H1 (cell line): Measurements from ENCODE around the gene LRRC4C.

Source experiments
- CHD2 ChIP-seq: IDR thresholded peaks from 2 replicates; pipeline ENCODE4 v1.6.1; 2012; ENCODE audit warnings: low read length, improper control_type of control experiment
- CHD7 ChIP-seq: fragments of 300-600 bp; sonication (generic); IDR thresholded peaks from 2 replicates; pipeline ENCODE4 v1.7.1; 2012; ENCODE audit warnings: low read length, moderate library complexity, mild to moderate bottlenecking, inconsistent platforms; ENCODE audit not compliant: insufficient replicate concordance
- CTCF ChIP-seq, 3 experiments: IDR thresholded peaks; 1 replicate in 2 of 3; 2 replicates in 1 of 3; pipeline versions ENCODE4 v1.5.1 to v1.6.1; 2011; ENCODE audit warnings: low read length in 3 of 3, mild to moderate bottlenecking in 3 of 3, inconsistent platforms in 2 of 3, low read depth in 1 of 3, moderate library complexity in 1 of 3; ENCODE audit not compliant: insufficient read depth in 1 of 3; ENCODE audit errors: control extremely low read depth in 1 of 3
- EP300 ChIP-seq, 2 experiments: IDR thresholded peaks; 1 replicate in 1 of 2; 2 replicates in 1 of 2; pipeline ENCODE4 v1.6.1; 2011 to 2012; ENCODE audit warnings: low read depth in 2 of 2, low read length in 2 of 2, mild to moderate bottlenecking in 2 of 2, borderline replicate concordance in 1 of 2, inconsistent platforms in 1 of 2, moderate library complexity in 1 of 2
- EZH2 ChIP-seq: fragments of 200-600 bp; sonication (generic); IDR thresholded peaks from 2 replicates; pipeline ENCODE4 v1.7.1; 2012; ENCODE audit warnings: low read depth, mild to moderate bottlenecking, moderate library complexity, low read length, inconsistent platforms; ENCODE audit not compliant: severe bottlenecking
- HDAC6 ChIP-seq: IDR thresholded peaks from one replicate; pipeline ENCODE4 v1.7.1; 2012; ENCODE audit warnings: low read depth, mild to moderate bottlenecking, inconsistent platforms, low read length, moderate library complexity
- KDM5A ChIP-seq: fragments of 200-600 bp; IDR thresholded peaks from 2 replicates; pipeline ENCODE4 v1.7.1; 2012; ENCODE audit warnings: mild to moderate bottlenecking, low read length, inconsistent platforms, mixed read lengths
- POLR2AphosphoS5 ChIP-seq: IDR thresholded peaks from 2 replicates; pipeline ENCODE4 v1.6.1; 2011; ENCODE audit warnings: low read depth, low read length
- RBBP5 ChIP-seq: IDR thresholded peaks from 2 replicates; pipeline ENCODE4 v1.7.1; 2012; ENCODE audit warnings: low read depth, mild to moderate bottlenecking, inconsistent platforms, low read length, moderate library complexity, borderline replicate concordance
- RNF2 ChIP-seq: fragments of 200-900, 300-1000 bp; sonication (generic); IDR thresholded peaks from 2 replicates; pipeline ENCODE4 v1.7.1; 2016; ENCODE audit warnings: borderline replicate concordance, low read depth, mild to moderate bottlenecking, antibody characterized with exemption, low read length; ENCODE audit not compliant: poor library complexity, severe bottlenecking; ENCODE audit errors: missing control alignments
- SUZ12 ChIP-seq: fragments of 200-600 bp; sonication (generic); IDR thresholded peaks from 2 replicates; pipeline ENCODE4 v1.6.1; 2012; ENCODE audit warnings: mild to moderate bottlenecking, inconsistent platforms, low read length, moderate library complexity, mixed read lengths
- YY1 ChIP-seq: IDR thresholded peaks from 2 replicates; pipeline ENCODE4 v1.6.1; 2011; ENCODE audit warnings: low read depth, mild to moderate bottlenecking, low read length
- ZNF274 ChIP-seq: IDR thresholded peaks from 2 replicates; pipeline ENCODE4 v1.7.0; 2012; ENCODE audit warnings: low read length, borderline replicate concordance; ENCODE audit errors: extremely low read depth

DNA sequence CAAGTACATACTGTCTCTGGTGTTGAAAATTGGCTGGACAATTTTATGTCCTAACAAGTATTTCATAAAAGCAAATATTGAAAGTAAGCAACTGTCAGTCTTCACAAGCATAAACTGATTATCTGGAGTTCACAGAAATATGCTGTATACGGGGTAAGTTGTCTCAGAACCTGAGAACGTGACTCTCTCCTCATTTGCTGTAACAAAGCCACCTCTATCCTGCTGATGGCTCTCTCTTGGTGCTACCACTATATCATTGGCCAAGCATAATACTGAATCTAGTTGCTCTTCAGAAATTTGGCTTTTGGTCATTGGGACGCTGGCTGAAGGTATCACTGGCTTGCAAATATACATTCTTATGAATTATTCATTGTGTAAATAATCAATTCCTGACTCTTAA, 1078.0 kb downstream of the LRRC4C start:
- TF ChIP-seq POLR2AphosphoS5 = no peak
- no peak for TF ChIP-seq CTCF (IDR thresholded peaks at IDR 0.05; ENCODE audit: control extremely low read depth in 1 of 3, insufficient read depth in 1 of 3, low read depth in 1 of 3, low read length in 3 of 3)
- no peak for TF ChIP-seq YY1
- no peak for TF ChIP-seq SUZ12
- TF ChIP-seq RBBP5 = no peak
- no peak for TF ChIP-seq ZNF274
- TF ChIP-seq RNF2 = no peak
- TF ChIP-seq HDAC6 = no peak
- no peak for TF ChIP-seq EZH2
- no peak for TF ChIP-seq EP300 (IDR thresholded peaks at IDR 0.05; ENCODE audit: borderline replicate concordance in 1 of 2, low read depth in 2 of 2, low read length in 2 of 2)
- TF ChIP-seq CHD2 = no peak
- TF ChIP-seq KDM5A = no peak
- TF ChIP-seq CHD7 = no peak
